NCI-H1417 (cell line): Measurements from ENCODE around the gene LILRB4.
"Not testable (repeated sequence)": the region's sequence is repeated elsewhere in the genome, so short reads cannot be mapped to it uniquely, and the experiment has no call there.

Source experiments
- DNase-seq, 3 experiments: peaks; one replicate each; lab custom pipeline; 2025; lab: John Stamatoyannopoulos, UW

Gene LILRB4

DNA sequence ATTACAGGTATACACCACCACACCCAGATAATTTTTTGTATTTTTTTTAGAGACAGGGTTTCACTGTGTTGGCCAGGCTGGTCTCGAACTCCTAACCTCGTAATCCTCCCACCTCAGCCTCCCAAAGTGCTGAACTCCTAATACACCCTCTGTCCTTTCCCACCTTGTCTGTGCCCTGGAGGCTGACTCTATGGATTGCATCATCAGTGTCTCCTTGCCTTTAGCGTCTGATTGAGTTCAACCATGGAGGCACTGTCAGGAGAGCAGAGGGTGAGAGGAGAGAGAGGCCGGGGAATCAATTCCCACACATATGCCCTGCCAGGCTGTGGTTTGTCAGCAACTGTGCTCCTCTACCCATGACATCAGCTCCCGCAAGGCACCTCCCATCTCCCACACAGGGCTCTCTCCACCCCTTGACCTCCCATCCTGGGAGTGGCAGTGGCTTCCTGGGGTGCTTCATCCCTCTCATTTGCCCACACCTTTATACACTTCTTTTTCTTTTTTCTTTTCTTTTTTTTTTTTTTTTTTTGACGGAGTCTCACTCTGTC, 12.6 kb upstream of the LILRB4 start:
- no peak for DNase-seq

DNA sequence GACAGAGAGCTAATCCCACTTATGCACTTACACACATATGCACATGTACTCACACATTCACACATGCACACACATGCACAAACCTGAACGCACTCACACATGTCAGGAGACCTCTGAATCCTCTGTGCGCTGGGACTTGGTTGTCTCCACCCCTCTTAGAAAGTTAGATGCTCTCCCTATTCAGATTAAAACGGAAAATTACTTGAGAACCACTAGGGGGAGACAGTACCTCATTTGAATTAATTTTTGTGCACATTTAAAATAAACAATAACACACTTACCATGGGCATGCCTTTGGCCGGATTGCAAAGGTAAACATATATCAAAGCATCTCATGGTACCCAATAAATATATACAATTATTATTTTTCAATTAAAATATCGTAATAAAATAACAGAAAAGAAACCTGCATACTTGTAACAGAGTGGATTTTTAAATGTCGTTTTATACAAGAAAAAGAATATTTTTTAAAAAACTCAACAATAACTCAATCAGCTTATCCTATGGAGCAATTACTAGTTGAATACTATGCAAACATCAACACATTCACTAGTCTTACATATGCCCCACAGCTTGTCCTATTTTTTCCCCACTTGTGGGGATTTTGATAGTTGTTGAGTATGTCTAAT, 9.5 kb upstream of the LILRB4 start:
- DNase-seq: peak in 1 of 3 experiments; percentile 27

DNA sequence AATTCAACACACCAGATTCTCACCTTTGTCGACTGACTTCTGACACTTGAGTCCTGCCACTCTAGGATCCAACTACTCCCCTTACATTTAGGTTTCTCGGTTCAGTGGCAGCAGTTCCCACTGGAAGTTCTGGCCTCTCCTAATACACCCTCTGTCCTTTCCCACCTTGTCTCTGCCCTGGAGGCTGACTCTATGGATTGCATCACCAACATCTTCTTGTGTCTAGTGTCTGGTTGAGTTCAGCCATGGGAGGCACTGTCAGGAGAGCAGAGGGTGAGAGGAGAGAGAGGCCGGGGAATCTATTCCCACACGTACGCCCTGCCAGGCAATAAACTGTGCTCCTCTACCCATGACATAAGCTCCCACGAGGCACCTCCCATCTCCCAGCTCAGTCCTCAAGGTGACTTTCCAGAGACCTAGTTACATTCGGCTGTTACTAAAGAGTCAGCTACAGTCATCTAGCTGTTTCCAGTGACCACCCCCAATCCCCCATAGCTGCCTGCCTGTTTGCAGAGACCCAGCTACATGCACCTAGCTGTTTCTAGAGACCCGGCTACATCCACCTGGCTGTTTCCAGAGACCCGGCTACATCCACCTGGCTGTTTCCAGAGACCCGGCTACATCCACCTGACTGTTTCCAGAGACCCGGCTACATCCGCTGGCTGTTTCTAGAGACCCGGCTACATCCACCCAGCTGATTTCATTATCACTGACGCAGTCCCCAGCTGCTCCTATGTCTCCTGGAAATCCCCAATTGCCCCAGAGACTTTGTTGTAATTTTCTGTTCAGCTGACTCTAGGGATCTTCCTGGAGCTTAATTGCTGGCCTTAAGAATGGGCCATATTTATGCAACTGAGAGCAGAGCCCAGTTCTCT, 8.1 kb upstream of the LILRB4 start:
- DNase-seq: no peak

DNA sequence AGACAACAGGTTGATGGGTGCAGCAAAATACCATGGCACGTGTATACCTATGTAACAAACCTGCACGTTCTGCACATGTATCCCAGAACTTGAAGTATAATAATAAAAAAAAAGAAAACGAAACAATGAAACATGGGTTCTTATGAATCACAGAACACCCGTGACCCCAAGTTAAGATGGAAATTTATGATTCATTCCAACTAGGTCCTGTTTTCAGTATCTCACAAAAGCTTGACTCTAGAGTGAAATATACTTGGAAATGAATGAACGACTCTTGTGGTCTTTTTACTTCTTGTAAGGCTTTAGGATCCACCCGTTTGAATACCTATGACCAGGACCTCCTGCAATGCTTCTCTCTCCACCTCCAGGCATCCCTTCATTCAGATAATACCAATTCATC, 3.5 kb upstream of the LILRB4 start:
- no peak for DNase-seq

DNA sequence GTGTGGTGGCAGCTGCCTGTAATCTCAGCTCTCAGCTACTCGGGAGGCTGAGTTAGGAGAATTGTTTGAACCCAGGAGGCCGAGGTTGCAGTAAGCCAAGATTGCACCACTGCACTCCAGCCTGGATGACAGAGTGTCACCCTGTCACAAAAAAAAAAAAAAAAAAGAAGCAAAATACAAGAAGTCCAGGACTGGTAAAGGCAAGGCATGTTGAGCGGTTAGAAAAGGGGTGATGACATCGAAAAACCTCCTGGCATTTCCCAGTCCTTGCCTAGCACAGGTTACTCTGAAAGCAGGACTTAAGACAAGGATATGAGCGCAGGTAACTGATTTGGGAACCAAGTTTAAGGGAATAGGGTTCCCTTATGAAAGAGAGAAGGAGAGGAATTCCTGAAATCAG, 2.5 kb upstream of the LILRB4 start:
- no peak for DNase-seq

DNA sequence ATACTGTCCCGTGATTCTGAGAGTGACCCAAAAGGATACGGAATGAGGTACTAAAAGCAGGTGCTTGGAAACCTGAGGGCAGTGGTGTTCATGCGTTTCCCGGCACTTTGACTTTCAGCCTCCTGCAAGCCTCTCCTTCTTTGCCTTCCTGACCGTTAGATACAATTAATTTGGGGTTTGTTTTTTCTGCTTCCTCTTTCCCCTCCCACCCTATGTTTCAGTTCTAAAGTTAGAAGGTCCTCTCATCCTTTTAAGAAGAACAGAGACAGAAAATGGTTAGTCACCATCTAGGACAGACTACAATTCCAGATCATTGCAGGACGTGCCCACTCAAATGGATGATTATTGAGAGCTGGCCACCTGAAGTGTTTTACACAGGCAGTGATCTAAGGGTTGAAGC, 1.8 kb upstream of the LILRB4 start:
- DNase-seq: no peak

DNA sequence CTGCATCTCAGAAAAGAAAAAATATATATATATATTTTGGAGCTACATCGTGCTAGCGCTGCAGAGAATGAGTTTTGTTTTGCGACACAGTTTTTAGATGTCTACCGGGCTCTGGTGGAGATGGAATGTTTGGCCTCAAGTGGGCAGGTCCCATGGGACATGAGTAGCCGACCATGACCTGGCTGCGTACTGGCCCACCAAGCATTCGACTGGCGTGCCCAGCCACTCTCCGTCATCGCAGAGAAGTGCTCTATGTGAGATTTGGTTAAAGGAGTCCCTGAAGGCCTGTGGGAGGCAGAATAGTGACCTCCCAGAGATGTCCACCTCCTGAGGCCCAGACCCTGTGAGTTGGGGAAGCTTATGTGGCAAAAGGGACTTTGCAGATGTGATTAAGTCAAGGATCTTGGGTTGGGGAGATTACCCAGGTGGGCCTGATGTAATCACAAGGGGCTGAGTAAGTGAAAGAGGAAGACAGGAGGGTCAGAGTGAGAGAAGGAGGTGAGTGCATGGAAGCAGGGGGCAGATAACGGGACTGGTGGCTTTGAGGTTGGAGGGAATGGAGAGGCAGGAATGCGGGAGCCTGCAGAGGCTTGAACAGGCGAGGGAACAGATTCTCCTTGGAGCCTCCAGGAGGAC, 821 bp upstream of the LILRB4 start:
- no peak for DNase-seq

DNA sequence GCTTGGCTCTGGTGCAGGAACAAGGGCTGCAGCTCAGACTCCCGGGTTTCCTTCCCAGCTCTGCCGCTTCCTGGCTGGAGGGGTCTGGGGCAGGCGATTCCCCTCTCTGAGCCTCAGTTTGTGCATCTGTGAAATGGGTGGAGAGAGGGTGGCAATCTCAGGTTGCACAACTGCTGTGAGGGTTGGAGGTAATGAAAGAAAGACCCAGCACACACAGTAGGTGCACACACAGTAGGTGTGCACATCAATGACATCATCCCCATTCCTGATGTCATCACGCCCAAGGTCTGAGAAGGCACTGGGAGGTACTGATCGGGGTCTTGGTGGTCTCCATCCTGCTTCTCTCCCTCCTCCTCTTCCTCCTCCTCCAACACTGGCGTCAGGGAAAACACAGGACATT, 2.7 kb downstream of the LILRB4 start:
- no peak for DNase-seq

DNA sequence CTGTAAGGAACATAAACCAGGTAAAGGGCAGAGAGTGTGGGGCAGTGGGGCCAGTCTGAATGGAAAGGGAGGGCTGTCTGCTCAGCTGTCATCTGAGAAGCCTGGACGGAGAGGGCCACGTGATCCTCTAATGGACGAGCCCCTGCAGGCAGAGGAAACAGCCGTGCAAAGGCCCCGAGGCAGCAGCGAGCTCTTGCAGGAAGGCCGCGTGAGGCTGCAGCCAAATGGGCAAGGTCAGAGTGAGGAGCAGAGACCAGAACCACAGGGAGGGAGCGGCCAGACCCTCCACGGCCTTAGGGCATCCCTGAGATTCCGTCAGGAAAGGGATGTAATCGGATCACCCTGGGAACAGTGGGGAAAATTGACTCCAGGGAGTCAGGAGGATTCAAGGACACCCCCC, 4.4 kb downstream of the LILRB4 start:
- DNase-seq: no peak

DNA sequence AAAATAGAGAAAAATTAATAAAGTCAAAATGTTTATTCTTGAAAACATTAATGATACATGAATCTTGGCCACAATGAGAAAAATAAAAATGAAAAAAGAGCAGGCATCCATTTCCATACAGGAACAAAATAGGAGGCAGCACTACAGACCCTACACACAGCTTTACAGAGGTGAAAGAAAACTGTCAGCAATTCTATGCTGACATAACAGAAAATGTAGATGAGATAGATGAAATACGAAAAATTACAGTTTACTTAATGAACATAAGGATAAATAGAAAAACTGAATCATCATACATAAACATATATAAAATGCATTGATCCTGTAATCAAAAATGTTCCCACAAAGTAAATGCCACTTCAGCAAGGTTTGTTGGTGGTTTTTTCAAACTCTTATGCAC, 5.6 kb downstream of the LILRB4 start:
- DNase-seq: no peak

DNA sequence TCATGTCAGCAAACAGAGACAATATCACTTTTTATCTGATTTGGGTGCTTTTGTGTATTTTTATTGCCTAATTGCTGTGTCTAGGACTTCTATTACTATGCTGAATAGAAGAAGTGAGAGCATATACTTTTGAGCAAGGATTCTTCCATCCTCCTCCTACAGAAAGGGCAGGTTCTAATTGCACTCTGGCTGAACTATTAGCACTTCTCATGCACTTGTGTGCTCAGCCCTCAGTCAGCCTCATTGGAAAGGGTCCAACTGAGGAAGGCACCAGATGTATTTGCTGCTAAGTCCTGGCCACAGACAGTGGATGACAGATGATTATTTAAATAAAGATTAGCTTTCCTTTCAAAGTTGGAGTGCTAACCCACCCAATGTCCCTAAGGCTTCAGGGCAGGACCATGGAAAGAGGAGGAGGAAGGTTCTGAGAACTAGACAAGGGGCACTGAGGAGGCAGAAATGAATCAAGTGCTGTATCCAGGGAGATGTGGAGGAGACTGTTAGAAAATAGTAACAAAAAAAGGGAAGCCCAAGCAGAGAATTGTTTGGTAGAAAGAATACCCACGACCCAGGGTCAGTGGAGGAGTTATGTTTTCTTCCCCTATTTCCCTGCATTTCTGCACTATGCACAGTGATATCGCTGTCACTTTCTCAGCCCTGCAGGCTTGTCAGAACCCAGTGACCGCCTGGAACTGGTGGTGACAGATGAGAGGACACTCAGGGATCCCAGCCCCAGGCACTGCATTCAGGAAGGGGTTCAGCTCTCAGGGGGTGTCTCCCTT, 8.0 kb downstream of the LILRB4 start:
- no peak for DNase-seq

DNA sequence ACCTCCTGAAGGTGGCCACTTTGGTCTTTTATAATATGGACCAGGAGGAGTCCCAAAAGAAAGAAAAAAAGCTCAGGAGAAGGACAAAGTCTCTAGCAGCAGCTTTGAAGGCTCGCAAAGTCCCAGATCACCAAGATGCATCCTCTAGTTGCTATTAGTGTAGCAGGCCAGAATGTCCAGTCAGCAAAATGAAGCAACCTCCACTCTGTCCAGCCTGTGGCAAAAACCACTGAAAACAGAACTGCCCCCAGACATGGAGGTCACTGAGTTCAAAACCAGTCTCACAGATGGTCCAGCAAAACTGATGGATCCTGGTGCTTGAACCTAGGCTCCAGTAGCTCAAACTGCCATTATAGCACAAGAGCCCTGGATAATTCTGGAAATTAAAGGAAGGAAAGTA, 10.4 kb downstream of the LILRB4 start:
- no peak for DNase-seq

DNA sequence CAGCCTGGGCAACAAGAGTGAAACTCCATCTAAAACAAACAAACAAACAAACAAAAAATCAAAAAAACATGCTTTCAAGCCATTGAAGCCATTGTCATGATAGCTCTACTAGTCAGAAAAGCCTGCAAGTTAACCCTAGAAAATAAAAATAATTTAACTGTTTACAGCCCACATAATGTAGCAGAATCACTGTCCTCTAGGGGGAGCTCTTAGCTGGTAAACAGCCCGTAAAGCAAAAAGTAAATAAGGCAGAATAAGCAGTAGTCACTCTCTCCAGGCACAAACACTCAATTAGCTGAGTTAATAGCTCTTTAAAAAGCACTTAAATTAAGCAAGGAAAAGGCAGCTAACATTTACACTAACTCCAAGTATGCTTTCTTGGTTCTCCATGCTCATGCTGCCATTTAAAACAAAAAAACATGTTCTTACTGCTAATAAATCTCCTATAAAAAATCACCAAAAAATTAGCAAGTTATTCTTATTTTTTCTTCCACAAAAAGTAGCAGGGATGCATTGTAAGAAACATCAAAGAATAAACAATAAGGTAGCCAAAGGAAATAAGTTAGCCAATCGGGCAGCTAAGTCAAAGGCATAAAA, 11.3 kb downstream of the LILRB4 start:
- DNase-seq: peak in 2 of 3 experiments; percentile 21 to 49

DNA sequence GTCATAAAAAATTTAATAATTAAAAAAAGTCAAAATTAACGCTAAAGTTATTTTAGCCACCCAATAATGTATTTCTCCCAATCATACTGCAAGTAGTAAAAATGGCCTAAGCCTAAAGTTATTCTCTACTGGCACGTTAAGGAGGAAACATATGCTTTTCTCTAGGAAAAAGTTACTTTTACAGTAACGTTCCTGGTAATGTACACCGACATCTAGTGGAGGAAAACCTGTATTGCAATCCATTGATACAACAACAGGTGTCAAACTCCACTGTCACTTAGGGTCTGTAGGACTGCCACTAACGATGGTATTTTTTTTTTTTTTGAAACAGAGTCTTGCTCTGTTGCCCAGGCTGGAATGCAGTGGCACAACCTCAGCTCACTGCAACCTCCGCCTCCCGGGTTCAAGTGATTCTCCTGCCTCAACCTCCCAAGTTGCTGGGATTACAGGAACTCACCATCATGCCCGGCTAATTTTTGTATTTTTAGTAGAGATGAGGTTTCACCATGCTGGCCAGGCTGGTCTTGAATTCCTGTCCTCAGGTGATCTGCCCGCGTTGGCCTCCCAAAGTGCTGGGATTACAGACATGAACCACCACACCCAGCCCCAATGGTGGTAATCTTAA, 13.5 kb downstream of the LILRB4 start:
- peak in 2 of 3 experiments; percentile 48 to 50 for DNase-seq

DNA sequence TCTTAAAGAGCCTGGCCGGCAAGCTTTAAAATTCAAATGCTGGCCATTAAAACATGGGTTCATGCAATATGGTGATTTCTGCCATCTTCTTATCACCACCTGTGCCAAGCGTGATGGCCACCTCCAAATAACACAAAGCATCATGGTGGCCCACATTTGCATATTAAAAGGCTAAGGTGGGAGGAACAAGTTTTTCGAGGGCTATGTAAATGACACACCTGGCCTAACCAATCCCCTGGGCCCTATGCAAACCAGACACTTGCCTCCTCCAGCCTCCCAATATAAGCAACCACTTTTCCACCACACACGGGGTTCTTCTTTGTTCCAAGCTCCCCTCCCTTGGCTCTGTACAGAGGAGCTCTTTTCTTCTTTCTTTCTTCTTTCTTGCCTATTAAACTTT, 14.4 kb downstream of the LILRB4 start:
- no peak for DNase-seq

DNA sequence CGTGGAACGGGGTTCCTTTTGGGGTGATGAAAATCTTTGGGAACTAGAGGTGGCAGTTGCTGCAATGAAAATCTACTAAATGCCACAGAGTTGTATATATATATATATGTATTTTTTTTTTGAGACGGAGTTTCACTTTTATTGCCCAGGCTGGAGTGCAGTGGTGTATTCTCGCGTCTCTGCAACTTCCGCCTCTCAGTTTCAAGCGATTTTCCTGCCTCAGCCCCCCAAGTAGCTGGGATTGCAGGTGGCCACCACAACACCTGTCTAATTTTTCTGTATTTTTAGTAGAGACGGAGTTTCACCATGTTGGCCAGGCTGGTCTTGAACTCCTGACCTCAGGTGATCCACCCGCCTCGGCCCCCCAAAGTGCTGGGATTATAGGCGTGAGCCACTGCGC, 18.8 kb downstream of the LILRB4 start:
- not testable (repeated sequence) for DNase-seq

DNA sequence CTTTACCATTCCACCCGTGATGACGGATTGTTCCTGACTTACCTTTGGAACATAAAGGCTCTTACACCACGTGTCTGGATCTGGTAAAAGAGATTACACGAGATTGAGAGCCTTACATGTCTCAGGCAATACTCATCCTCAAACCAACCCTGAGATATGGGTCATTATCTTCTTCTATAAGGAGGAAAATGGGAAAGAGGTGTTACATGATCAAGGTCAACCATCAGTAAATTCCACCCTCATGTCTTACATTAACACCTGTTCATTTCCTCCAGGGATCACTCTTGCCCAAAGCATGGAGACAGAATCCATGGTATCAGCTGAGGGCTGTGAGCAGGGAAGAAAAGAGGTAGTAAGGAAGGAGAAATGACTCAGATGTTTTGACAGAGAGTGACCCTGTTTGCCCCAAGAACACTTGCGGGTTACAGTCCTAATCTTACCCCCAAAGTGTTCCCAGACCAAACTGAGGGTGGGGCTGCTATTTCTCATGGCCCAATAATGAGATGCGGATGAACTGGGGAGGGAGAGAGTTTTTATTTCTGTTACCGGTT, 19.6 kb downstream of the LILRB4 start:
- DNase-seq: no peak

DNA sequence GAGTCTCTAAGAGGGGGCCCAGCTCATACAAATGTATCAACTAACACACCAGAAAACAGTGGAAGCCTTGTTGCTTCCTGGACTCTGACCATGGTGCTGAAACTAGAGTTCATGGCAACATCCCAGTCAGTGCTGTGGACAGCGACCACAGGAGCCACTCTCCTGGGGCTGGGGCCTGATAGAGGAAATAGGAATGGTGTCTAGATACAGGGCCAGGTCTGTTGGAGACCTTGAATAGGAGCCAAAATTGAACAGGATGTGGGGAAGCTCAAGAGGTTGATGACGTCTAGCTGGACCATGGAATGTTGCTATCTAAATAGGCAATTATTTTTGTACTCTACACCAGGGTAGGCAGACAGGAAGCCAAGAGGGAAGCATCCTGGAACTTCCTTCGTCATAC, 21.7 kb downstream of the LILRB4 start:
- no peak for DNase-seq

DNA sequence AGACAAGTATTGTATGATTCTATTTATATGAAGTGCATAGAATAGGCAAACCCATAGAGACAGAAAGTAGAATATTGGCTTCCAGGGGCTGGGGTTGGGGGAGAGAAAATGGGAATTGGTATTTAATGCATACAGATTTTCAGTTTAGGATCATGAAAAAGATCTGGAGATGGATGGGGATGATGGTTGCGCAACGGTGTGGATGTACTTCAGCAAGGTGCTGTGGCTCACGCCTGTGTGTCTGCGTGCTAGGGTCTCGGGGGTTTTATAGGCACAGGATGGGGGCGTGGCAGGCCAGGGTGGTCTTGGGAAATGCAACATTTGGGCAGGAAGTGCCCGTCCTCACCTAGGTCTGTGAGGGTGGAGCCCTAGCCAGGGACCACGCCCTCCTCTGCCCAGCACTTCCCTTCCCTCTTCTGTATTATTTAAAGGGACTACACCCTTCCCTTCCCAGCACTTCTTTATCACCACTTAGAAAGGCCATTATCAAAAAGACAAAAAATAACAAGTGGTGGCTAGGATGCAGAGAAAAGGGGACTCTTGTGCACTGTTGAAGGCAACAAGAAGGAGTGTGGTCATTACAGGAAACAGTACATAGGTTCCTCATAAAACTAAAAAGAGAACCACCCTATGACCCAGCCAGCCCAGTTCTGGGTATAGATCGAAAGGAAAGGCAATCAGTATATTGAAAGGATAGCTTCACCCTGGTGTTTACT, 29.0 kb downstream of the LILRB4 start:
- DNase-seq: no peak

DNA sequence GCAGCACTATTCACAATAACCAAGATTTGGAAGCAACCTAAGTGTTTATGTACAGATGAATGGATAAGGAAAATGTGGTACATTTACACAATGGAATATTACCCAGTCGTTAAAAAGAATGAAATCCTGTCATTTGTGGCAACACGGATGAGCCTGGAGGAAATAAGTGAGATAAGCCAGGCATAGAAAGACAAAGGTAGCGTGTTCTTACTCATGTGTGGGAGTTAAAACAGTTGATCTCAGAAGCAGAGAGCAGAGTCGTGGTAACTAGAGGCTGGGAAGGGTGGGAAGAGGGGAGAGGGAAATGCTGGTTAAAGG, 29.5 kb downstream of the LILRB4 start:
- no peak for DNase-seq
